Ishikawa (cell line): ENCODE measurements around the gene GPAT3.

ENCODE experiments used
- CEBPB ChIP-seq: IDR thresholded peaks from 2 replicates; pipeline ENCODE4 v1.6.1; 2012
- CREB1 ChIP-seq: IDR thresholded peaks from 2 replicates; pipeline ENCODE4 v1.6.1; 2012; ENCODE audit warnings: low read depth
- EP300 ChIP-seq: IDR thresholded peaks from 2 replicates; pipeline ENCODE4 v1.6.1; 2012; ENCODE audit warnings: borderline replicate concordance
- RAD21 ChIP-seq: IDR thresholded peaks from 2 replicates; pipeline ENCODE4 v1.6.1; 2012; ENCODE audit warnings: low read depth
- TAF1 ChIP-seq: IDR thresholded peaks from 2 replicates; pipeline ENCODE4 v1.6.1; 2012; ENCODE audit warnings: low read depth, mild to moderate bottlenecking
- TCF12 ChIP-seq: IDR thresholded peaks from 2 replicates; pipeline ENCODE4 v1.6.1; 2012; ENCODE audit warnings: low read depth
- TF ChIP-seq, protein P1 (sequence below): IDR thresholded peaks from 2 replicates; pipeline ENCODE4 v1.6.1; 2012

DNA sequence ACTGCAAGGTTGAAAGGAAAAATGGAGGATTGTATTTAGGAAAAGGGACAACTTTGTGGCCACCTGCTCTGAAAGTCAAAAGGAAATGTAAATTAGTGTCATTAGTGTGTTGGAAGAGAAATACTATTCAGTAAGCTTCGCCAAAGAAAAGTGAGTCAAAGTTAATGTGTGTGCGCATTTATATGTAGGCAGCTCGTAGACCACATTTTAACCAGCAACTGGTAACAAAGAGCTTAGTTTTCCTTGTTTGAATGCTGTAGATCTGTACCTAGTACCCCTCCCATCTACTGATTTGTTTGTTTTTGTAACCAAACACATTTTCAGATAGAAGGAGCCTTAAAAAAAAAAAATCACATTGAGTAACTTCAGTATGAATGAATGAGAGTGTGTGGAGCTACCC lies 69.3 kb downstream of the GPAT3 start:
- no peak for TF ChIP-seq CREB1
- TF ChIP-seq EP300: no peak
- no peak for TF ChIP-seq TAF1
- no peak for TF ChIP-seq CEBPB
- TF ChIP-seq, protein P1, sequence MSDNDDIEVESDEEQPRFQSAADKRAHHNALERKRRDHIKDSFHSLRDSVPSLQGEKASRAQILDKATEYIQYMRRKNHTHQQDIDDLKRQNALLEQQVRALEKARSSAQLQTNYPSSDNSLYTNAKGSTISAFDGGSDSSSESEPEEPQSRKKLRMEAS: no peak
- no peak for TF ChIP-seq RAD21
- TF ChIP-seq TCF12: no peak
